Measurements from ENCODE around the gene DENND1C. TPM values are rescaled to one million over a fixed set of nuclear protein-coding genes. Genes with fewer than 3 reads are reported as not detected.

The DENND1C gene
- total and polyA plus RNA-seq, 9 of the 15 experiments (the other 6 are each of a cell fraction or from before 2014, with no cell fraction given), result 0.03 to 1.2 (median 0.32) TPM; not detected in 1

- BruUV-seq (replicated peaks), result no TSS peak
- POLR2A ChIA-PET, result interaction anchor here (0.6 to 3.3 kb wide), 3 partner anchors 9 to 11 kb away, joined by 3 to 21 read pairs (median 5); partner anchors contain the start of gene TNFSF9
- Histone ChIP-seq H4K20me1 (replicated peaks; ENCODE audit: control insufficient read depth, insufficient read depth, low read length) (no peaks in the 10 kb centered on the region; the same call in 1 of the 2 replicates), H3K9ac (ENCODE audit: insufficient read depth in 1 of 2, low read depth in 2 of 2, low read length in 2 of 2) (peak overlapping the region; percentile 39 to 41; a peak in 3 of 4 replicates), H3K4me1 (replicated peaks in 1 of 2; ENCODE audit: control insufficient read depth in 2 of 2, insufficient read depth in 2 of 2, low read length in 2 of 2) (peaks cover 16 to 17% of the 10 kb centered on the region in 2 experiments), H2AFZ (ENCODE audit: low read depth, low read length) (peak overlapping the region; percentile 93), H3K4me2 (ENCODE audit: insufficient read depth, low read length) (peak overlapping the region; percentile 43), H3K27ac (ENCODE audit: extremely low read depth, low read depth, low read length) (peak overlapping the region; percentile 25; the same call in 1 of the 3 replicates), H3K9me1 (ENCODE audit: control insufficient read depth, insufficient read depth, low read length) (no peaks in the 10 kb centered on the region), H3K36me3 (ENCODE audit: control insufficient read depth, insufficient read depth, low read length) (no peaks in the 10 kb centered on the region), H3K27me3 (ENCODE audit: control insufficient read depth in 2 of 2, insufficient read depth in 2 of 2, low read length in 2 of 2) (no peaks in the 10 kb centered on the region), H3K9me3 (replicated peaks; ENCODE audit: control insufficient read depth, insufficient read depth, low read depth, low read length) (no peaks in the 10 kb centered on the region), H3K79me2 (ENCODE audit: control insufficient read depth, insufficient read depth, low read length) (no peaks in the 10 kb centered on the region), H3K4me3 (no peak overlapping the region)
- ATAC-seq (peak; percentile 87), DNase-seq (ENCODE audit: extremely low read depth in 1 of 4, low spot score in 3 of 4) (peak; percentile 63 to 68 (median 66)), FAIRE-seq (peak; percentile 80)
- CTCF ChIA-PET (ENCODE audit: low intra/inter-chr PET ratio), result no interaction called here
- intact Hi-C loops (cut with micrococcal nuclease) (no loop called here), in situ Hi-C loops (cut with MboI) (loop anchor here (10.0 kb wide), 1 partner anchor 343 kb away; no protein-coding TSS in a partner anchor)
- 25% methylated on average over 19 of the region's 20 CpGs for WGBS (ENCODE audit: insufficient coverage, low coverage, missing lambda C conversion rate)
- TF ChIP-seq KDM1A (IDR thresholded peaks at IDR 0.05) (peak; percentile 57 to 82), ZNF253 (CRISPR knock-in tag; conservative IDR thresholded peaks at IDR 0.05) (no peak), ZBTB7A (IDR thresholded peaks at IDR 0.05; ENCODE audit: borderline replicate concordance, control insufficient read depth, low read depth, low read length) (no peak), GTF2E2 (tag; IDR thresholded peaks at IDR 0.05) (no peak), SRSF3 (IDR thresholded peaks at IDR 0.05; ENCODE audit: insufficient read depth, low read length) (no peak), MYBL2 (IDR thresholded peaks at IDR 0.05; ENCODE audit: low read depth) (no peak), MYBL2 (CRISPR knock-in tag; IDR thresholded peaks at IDR 0.05; ENCODE audit: borderline replicate concordance) (no peak), HDAC2 (IDR thresholded peaks at IDR 0.05) (0 out of 2 replicates have a peak, but pooled peaks have one; percentile 58), TEAD1 (CRISPR knock-in tag; IDR thresholded peaks at IDR 0.05) (no peak), NR0B1 (IDR thresholded peaks at IDR 0.05; ENCODE audit: partially characterized antibody) (no peak), CREB1 (IDR thresholded peaks at IDR 0.05) (peak; percentile 66; the same call in 1 of the 2 replicates), CREB1 (CRISPR knock-in tag; IDR thresholded peaks at IDR 0.05) (peak; percentile 60; the same call in 1 of the 2 replicates), KAT7 (CRISPR knock-in tag; IDR thresholded peaks at IDR 0.05; ENCODE audit: borderline replicate concordance) (no peak), PHB2 (IDR thresholded peaks at IDR 0.05; ENCODE audit: low read depth) (no peak), ZFP36 (IDR thresholded peaks at IDR 0.05; ENCODE audit: low read depth, low read length, partially characterized antibody) (peak; percentile 99), E4F1 (CRISPR knock-in tag; IDR thresholded peaks at IDR 0.05; ENCODE audit: borderline replicate concordance) (no peak), KLF1 (tag; IDR thresholded peaks at IDR 0.05) (no peak), NELFE (IDR thresholded peaks at IDR 0.05; ENCODE audit: insufficient read depth, insufficient read length) (no peak)
Measured at GRCh38 chr19:6521718-6522646, 40.4 kb upstream of the DENND1C start.

Measured in K562 (cell line).